ENCODE measurements around the gene RNU5B-1.

DNA sequence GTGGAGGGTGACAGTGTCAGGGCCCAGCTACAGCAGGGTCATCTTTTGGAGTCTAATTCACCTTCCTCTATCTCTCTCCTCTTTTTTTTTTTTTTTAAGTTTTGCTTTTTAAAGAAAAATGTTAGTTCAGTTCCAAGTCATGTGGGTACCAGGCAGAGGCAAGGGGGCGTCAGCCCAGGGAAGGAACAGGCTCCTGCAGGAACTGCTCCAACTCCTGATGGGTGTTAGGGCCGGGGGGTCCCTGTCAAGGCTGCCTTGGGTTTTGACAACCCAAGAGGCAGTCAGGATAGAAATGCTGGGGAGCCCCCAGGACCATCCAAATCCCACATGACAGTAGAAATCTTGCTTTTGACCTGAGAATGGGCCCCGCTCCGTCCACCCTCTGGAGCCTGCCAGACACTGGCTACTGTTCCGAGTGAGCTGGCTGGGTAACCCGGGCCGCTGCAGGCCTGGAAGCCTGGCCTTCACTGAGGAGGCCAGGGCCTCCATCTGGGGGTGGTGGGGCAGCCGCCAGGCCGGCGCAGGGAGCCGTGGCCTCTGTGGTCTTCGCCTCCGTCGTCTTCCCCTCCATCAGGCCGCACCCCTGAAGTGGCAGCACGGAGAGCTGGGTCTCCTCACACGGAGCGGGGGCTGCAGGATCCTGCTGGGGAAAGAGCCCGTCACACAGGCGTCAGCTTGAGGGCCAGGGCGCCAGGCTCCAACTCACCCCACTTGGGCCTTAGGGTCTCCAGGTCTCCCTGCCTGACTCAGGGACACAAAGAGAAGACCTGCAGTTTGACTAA lies 24.2 kb downstream of the RNU5B-1 start:
- TF ChIP-seq POLR2A (IDR thresholded peaks at IDR 0.05; ENCODE audit: low read depth, low read length) (no peak), POLR2AphosphoS5 (IDR thresholded peaks at IDR 0.05; ENCODE audit: low read depth, low read length) (no peak), TAF1 (IDR thresholded peaks at IDR 0.05; ENCODE audit: borderline replicate concordance, low read depth, low read length) (no peak)
